Measurements from ENCODE around the gene CEP63.

CEP63 gene

DNA sequence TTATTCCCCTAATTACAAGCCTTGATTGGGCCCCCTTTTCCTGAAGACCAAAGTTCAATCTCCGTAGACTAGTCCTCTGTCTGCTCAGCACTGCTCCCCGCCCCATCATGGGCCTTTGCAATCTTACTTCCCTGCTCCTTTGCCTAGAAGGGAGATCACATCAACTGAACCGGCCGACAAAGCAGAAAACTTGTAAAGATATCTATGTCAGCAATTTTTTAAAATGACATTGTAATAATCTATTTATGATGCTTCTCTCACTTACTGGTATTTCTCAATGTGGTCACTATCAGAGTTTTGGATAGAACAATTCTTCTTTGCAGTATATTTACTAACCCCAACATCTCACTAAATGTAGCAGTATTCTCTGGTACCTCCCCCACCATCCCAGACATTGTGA lies 17.3 kb upstream of the CEP63 start:
- no peak for DNase-seq (ENCODE audit: low read depth)

DNA sequence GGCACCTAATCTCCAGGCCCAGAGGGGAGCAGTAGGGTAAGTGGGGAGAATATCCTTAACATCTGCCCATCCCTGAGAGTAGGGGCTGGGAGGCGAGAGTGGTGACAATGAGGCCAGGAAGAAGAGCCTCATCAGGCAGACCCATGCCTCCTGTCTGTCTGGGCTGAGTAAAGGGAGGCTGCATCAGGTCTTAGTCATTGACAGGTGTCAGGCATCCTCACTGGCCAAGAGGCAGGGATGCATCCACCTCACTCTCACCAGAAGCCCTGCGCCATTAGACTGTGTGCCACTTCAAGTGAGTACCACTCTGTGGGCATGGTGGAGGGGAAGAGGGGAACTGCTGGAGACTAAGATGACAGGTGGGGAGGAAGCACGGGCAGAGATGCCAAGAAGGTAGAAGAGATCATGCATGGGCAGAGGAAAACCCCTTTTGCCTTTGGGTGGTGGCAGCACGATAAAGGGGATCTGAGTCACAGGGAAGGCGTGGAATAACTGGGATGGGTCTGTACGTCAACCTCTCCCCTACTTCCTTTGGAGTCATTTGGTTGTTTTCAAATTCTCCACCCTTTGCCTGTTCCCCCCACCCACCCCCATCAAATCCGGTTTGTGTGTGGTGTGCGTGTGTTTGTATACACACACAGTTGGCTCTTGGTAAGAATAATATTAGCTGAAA lies 14.2 kb upstream of the CEP63 start:
- no peak for DNase-seq (ENCODE audit: low read depth)

DNA sequence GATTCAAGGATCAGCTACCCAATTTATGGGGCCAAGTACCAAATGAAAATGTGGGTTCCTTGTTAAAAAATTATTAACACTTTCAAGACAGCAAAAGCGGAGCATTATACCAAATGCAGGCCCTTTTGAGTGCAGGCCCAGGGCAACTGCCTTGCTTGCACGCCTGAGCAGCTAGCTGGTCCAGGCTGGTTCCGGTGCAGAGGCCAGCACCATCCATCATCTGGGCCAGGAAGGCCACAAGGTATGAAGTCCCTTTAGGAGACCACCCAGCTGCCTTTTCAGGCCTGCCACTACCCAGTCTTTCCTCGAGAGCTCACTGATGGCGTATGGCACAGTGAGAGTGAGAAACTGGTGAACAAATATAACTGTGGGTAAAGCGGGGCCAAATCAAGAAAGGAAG lies 13.0 kb upstream of the CEP63 start:
- no peak for DNase-seq (ENCODE audit: low read depth)

DNA sequence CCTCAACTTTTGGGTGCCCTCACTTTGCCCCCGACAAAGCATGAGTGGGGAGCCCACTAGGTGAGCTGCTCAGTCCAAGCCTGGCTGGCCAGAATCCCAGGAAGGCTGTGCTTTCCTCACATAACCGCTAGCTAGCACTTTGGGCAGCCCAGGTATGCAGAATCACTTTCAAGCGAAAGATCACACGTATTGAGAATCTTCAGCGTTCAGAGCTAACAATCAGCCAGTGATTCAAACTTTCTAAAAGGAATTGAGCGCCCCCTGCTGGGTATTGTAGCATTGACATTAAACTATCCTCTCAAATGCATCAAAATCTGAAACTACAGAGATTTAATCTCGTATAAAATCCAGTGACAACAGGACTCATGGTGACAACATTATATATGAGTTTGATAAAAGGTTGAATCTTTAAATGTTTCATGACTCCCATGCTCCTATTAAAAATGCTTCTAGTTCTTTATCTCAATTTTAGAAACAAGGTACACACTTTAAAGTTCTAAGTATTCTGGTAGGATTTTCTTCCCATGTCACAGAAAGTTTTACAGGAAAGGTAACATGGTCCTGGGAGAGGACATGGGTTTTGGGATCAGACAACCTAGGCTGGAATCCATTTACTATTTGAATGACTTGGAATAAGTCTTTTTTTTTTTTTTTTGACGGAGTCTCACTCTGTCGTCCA lies 11.8 kb upstream of the CEP63 start:
- peak; percentile 46 for DNase-seq (ENCODE audit: low read depth)

DNA sequence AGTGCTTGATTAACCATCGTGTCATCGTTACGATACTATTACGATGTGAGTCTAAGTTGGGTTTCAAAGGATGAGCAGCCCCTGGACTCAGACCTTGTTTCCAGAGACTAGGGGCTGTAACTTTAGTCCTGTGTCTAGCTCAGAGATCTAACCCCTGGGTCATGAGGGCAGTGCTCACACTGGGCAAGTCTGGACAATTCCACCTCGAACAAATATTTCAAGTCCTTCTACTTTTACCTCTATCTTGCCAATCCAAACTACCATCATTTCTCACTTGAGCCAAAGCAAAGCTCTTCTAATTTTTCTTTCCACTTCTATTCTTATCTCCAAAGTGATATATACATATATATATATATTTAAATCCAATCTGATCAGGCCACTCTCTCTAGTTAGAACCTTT lies 10.9 kb upstream of the CEP63 start:
- no peak for DNase-seq (ENCODE audit: low read depth)

DNA sequence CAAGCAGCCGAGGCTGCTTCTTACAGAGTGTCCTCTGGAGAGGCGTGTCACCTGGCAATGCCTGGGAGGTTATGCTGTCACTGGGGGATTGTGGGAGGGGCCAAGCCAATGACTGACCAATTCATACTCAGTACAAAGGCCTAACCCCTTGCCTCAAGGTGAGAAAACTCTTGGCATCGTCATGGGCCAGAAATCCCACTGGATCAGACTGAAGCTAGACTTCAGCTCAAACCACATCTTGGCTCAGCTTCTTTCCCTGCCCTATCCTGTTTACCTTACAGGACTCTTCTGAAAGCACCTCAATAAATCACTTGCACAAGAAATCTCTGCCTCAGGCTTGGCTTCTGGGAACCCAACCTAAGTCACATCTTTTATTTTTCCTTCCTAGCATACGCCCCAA lies 9.6 kb upstream of the CEP63 start:
- no peak for DNase-seq (ENCODE audit: low read depth)

DNA sequence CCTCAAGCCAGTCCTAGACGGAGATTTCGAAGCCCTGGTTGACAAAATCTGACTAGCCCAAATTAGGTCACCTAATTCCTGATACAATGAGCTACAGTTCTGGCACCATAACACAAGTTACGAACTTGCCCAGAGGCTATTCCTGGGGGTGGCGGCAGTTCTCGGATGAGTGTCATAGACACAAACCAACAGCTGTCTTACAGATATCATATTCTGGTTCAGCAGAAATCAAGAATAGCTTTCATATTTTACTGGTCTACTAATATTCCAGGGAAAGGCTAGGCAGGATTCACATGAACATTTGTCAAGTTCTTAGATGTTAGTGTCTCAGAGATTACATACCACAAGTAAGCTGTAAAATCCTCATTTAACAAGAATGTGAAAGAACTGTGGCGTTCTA lies 8.9 kb upstream of the CEP63 start:
- no peak for DNase-seq (ENCODE audit: low read depth)

DNA sequence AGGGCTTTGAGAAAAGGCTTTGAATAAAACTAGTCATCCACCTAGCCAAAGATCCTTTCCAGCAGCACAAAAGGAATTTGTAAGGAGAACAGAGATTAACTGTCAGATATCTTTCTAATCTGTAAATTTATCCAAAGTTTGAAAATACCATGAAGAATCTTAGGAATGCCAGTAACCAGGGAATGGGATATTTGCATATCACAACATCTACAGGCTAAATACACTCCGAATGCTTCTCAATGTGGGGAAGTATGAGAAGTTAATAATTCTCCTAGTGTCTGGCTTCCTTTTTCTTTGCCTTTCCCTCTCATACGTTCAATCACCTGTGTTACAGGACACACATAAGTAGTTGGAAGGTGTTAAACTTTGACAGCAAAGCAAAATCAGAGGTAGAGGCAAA lies 7.9 kb upstream of the CEP63 start:
- DNase-seq (ENCODE audit: low read depth) = no peak

DNA sequence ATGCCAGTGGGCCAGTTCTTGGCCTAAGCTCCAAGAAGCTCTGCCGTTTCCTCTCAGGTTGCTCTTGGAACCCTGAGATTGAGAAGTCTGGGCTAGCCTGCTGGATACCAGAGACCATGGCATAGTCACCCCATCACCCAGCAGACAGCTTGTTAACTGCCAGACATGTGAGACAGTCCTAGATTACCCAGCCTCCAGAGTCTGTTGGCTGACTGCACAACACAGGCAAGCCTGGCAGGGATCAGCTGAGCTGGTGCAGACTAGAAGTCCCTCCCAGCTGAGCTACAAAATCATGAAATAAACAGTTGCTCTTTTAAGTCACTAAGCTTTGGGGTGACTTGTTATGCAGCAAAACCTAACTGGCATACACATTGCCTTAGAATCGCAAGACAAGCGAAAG lies 5.3 kb upstream of the CEP63 start:
- DNase-seq (ENCODE audit: low read depth) = no peak

DNA sequence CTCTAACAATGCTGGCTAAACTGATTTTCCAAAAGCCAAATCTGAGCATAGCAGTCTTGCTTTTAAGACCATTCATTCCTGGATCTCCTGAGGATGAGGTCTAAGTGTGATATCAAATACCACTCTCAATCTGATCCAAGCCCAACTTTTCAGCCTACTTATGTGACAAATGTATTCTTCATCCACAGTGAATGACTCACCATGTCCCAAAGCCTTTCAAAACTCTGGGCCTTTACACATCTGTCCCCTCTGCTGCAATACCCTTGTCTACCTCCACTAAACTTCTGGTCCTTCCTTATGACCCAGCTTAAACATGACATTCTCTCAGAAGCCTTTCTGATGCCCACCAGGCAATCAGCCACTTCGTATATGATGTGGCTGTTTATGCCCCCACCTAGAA lies 4.7 kb upstream of the CEP63 start:
- DNase-seq (ENCODE audit: low read depth) = no peak

DNA sequence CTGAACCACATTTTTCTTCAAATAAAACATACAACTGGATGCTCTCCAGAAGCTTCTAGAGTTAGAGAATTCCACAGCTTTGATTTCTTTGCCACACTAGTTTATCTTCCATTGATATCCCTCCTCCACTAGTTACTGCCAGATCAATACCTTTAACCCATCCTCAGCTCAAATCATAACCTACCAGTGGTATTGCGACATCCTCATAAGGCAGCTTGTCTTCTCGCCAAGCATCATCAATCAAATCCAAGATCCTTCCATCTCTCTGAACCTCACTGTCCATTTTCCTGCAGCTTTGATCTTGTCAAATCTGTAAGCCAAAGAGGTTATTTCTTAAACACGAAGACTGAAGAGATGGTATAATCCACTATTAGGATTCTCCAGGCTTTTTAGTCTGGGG lies 3.2 kb upstream of the CEP63 start:
- no peak for DNase-seq (ENCODE audit: low read depth)

DNA sequence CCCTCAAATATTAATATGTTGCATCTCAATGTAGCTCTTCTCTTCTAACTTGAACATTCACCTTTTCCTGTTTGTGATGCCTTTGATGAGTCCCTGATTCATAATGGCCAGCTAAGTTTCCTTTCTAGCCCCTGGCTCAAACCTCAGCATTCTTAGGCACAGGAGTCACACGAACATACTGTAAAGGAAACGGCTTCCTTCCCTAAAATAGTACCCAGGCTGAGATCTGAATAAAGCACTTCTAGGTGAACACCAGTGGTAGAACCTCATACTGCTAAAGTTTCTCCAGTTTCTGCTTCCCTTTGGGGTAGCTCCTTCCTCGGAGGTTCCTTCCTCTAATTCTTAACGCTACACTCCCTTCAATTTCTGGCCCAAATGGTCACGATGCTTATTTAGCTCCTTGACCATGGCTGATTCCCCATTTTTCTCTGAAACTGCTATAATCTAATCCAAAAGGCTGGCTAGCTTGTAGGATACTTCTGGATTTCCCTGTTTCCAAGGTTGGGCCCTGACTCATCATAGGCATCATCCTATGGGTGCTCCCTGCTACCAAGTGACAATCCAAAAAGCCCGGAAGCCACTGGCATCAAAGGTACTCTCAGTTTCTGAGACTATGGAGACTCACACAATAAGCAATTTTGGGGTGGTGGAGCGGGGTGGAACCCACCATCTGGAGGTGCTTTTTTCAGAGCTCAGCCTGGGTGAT lies 2.5 kb upstream of the CEP63 start:
- DNase-seq (ENCODE audit: low read depth) = no peak

DNA sequence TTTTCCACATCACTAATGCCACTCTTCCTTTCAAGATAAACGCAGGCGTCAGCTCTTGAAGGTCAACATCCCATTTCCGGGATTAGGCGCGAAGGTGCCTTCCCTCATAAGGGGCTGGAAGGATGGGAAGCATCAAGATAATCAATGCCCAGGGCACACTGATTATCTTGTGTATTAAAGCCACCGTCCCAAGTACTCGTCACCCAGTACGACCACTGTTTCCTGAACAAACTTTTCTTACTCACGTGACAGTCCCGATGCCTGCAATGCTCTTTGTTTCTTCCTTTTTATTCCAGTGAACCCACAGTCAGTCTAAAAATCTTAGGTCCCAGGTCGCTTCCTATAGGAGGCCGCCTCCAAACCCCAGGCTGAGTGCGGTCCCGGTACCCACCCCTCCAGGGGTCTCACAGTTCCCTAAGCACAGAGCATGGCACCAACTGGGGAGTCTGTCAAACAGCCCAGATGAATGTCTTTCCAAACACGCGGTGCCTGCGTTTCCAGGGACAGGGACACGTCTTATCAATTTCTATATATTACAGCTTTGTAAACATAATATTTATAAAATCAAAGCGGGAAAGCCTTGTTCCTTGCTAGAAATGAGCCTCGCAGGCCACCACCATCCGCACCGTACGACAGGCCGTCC lies 661 bp upstream of the CEP63 start:
- DNase-seq (ENCODE audit: low read depth) = no peak

DNA sequence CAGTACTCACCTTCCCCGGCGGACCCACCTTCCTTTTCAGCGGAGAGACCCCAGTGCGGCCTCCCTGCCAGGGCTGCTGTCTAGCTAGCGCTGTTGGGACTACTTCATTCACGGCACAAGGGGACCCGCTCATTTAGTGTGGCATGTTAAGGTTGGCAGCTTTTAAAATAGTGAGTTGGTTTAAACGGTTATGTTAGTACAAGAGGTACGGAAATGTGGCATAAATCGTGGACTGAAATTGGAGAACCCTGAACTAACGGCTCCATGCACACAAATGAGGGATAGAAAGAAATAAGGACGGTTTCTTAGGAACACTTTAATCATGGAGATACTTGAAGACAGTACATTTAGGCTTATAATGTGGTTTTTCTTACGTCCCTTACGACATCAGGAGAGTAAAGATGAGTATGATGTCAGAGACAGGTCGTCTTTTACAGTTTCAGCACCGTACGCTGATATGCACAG lies 752 bp downstream of the CEP63 start:
- no peak for DNase-seq (ENCODE audit: low read depth)

DNA sequence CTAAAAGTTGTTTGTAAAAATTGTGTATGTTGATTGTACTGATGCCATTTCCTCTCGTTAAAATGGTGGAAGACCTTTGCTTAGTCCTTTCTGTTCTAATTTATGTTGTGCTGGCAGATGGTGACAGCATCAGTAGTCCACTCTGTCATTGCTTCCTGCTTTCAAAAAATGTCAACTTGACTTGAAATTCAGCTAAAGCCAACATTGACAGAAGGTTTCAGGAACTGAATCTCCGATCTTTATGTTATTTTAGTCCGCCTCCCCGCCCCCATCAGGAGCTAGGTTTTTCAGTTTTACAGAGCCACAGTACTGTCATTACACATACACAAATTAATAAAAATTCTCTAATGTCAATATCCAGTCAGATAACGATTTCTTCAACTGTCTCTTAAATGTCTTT lies 1.5 kb downstream of the CEP63 start:
- DNase-seq (ENCODE audit: low read depth) = no peak

DNA sequence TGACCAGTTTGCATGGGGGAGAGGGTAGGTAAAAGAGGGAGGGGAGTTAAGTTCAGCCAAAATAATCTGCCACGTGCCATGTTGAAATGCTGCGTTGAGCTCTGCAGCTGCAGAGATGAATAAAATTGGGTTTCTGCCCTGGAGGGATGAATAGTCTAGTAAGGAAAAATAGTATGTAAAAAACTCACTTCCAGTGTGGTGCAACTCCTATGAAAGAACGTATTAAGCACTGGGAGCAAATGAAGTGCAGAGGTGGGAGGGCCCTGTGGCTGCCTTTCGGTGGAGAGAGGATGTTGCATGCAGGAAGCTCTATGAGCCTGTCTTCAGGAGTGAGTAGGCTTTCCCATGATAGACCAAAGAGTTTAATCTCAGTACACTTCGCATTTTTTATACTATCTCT lies 8.6 kb downstream of the CEP63 start:
- no peak for DNase-seq (ENCODE audit: low read depth)

DNA sequence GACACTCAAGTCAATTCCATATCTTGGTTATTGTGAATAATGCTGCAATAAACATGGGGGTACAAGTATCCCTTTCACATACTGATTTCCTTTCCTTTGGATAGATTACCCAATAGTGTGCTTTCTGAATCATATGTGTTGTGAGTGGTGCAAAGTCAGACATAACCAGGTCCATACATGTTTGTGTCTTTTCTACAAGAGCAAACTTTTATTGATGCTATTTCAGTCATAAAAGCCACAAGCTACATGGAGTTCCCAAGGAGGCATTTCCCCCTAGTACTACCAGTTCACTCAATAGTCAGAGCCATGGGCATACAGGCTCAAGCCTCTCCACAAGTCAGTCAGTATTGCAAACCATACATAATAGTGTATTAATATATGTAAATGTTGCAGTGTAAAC lies 10.1 kb downstream of the CEP63 start:
- DNase-seq (ENCODE audit: low read depth) = no peak

DNA sequence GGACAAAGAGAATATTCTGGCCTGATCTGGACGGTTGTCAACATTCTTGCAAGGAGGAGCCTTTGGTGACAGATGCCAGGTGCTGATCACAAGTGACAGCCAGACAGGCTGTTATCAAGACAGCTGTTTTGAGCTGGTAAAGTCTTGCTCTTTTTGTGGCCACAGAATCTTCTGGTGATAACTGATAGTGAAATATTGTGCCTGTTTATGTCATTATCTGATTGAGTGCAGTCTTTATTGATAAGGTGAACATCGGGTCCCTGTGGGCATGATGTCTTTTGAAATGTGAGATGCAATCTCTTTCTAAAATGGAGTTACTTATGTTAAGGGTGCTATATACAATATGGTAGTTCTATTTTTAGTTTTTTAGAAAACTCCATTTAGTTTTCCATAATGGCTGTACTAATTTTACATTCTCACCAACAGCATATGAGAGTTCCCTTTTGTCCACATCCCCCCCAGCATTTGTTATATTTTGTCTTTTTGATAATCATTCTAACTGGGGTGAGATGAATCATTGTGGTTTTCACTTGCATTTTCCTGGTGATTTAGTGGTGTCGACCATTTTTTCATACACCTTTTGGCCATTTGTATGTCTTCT lies 10.7 kb downstream of the CEP63 start:
- no peak for DNase-seq (ENCODE audit: low read depth)

DNA sequence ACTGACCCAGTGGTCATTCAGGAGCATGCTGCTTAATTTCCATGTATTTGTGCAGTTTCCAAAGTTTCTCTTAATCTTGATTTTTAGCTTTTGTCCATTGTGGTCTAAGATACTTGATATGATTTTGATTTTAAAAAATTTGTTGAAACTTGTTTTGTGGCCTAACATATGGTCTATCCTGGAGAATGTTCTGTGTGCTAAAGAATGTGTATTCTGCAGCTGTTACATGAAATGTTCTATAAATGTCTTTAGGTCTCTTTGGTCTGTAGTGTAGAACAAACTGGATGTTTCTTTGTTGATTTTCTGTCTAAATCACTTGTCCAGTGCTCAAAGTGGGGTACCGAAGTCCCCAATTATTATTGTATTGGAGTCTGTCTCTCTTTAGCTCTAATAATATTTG lies 17.4 kb downstream of the CEP63 start:
- DNase-seq (ENCODE audit: low read depth) = no peak

DNA sequence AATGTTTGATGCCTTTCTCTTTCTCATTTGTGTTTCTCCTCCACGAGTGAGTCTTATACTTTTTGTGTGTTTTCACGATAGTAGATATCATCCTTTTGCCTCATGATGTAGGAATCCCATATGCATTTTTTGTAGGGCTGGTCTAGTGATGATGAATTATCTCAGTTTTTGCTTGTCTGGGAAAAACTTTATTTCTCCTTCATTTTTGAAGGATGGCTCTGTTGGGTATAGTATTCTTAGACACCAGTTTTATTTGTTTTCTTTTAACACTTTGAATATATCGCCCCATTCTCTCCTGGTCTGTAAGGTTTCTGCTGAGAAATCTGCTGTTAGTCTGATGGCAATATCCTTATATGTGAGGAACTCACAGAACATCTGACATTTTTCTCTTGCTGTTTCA lies 18.3 kb downstream of the CEP63 start:
- no peak for DNase-seq (ENCODE audit: low read depth)

DNA sequence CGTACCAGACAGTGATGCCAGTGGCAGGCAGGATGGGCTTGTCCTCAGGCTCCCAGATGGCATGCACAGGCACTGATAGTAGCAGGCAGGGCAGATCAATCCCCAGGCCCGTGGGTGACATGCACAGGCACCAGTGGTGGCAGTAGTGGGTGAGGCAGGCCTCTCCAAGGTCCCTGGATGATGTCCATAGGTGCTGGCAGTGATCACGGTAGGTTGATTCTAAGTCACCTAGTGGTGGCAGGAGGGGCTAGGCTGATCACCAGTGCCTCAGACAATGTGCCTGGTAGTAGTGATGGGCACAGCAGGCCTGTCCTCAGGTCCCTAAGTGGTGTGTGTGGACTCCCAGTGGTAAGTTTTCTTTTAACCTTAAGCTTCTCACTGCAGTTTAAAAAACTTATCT lies 19.6 kb downstream of the CEP63 start:
- no peak for DNase-seq (ENCODE audit: low read depth)

DNA sequence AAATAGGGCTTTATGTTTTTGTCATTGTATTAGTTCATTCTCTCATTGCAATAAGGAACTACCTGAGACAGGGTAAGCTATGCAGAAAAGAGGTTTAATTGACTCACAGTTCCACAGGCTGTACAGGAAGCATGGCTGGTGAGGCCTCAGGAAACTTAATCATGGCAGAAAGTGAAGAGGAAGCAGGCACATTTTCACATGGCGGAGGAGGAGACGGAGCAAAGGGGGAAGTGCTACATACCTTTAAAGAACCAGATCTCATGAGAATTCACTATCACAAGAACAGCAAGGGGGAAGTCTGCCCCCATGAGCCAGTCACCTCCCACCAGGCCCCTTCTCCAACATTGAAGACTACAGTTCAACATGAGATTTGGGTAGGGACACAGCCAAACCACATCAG lies 25.6 kb downstream of the CEP63 start:
- DNase-seq (ENCODE audit: low read depth) = no peak

DNA sequence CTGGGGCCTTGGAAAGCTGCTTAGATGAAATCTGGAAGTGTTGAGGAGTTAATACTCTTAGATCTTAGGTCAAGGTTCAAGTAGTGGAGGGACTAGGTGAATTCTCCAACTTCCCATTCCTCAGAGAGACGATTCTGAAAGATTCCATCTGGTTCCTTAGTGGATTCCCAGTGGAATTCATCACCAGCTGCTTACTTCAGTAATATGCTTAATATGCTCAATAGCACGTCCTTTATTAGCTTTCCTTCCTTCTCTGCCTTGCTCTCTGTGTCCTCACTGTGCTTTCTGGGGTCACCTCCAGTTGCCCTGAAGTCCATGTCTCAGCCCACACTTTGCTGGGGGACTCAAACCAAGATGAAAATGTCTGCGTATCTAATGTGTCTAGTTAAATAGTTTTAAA lies 31.0 kb downstream of the CEP63 start:
- DNase-seq (ENCODE audit: low read depth) = no peak
